Endothelial cell of umbilical vein (primary cell): ENCODE measurements around the gene TBCE. TPM values are rescaled to one million over a fixed set of nuclear protein-coding genes. Genes with fewer than 3 reads are reported as not detected.

Source experiments
- BruUV-seq: library from RNA; stranded (reverse); fragments of 400-500 nt; replicated peaks from 2 replicates; lab custom pipeline; 2021; lab: Mats Ljungman, UMichigan
- CTCF ChIA-PET: fragments of 300-600, 350-600 bp; sonication (Branson Sonifier 250); formaldehyde crosslinking; loops from one replicate; lab custom pipeline; 2021; ENCODE audit warnings: antibody characterized with exemption, inconsistent platforms; lab: Charles Lee
- POLR2A ChIA-PET: fragments of 300-600, 350-600 bp; sonication (Branson Sonifier 250); formaldehyde crosslinking; loops from one replicate; lab custom pipeline; 2021; ENCODE audit warnings: antibody characterized with exemption, inconsistent platforms; lab: Charles Lee
- DNase-seq: peaks from one replicate; pipeline ENCODE4 v3.0.0-alpha.2; 2011; ENCODE audit warnings: low read depth, low spot score
- FAIRE-seq: peaks from 2 replicates; lab custom pipeline; 2011; peaks lifted over from hg19 to GRCh38; lab: Jason Lieb, UNC
- H2AFZ ChIP-seq: 2 replicates; pipeline ENCODE4 v1.6.0; 2012; ENCODE audit warnings: low read depth, low read length, control low read depth, inconsistent platforms
- H3K27ac ChIP-seq: 2 replicates; pipeline ENCODE4 v1.5.1; 2011; ENCODE audit warnings: low read depth, mild to moderate bottlenecking, control low read depth, low read length, moderate library complexity; ENCODE audit not compliant: insufficient read depth
- H3K27me3 ChIP-seq, 2 experiments: 2 replicates each; pipeline versions ENCODE4 v1.6.0 to v1.6.1; 2011; ENCODE audit warnings: low read length in 2 of 2, mixed read lengths in 1 of 2; ENCODE audit not compliant: control insufficient read depth in 2 of 2, insufficient read depth in 2 of 2
- H3K36me3 ChIP-seq, 2 experiments: 2 replicates in 1 of 2; 3 replicates in 1 of 2; pipeline ENCODE4 v1.5.1; 2011; ENCODE audit warnings: low read length in 2 of 2, mild to moderate bottlenecking in 1 of 2, moderate library complexity in 1 of 2; ENCODE audit not compliant: control insufficient read depth in 2 of 2, insufficient read depth in 2 of 2; ENCODE audit errors: extremely low read depth in 1 of 2
- H3K4me1 ChIP-seq: 3 replicates; pipeline ENCODE4 v1.5.1; 2011; ENCODE audit warnings: mild to moderate bottlenecking, low read length; ENCODE audit not compliant: control insufficient read depth, insufficient read depth; ENCODE audit errors: extremely low read depth
- H3K4me2 ChIP-seq: 2 replicates; pipeline ENCODE4 v1.6.1; 2011; ENCODE audit warnings: low read length, control low read depth, mixed read lengths; ENCODE audit not compliant: insufficient read depth
- H3K4me3 ChIP-seq, 3 experiments: fragments of 200-600 bp in 1 of 3; sonication (generic), shearing (Covaris generic) in 1 of 3; replicated peaks in 1 of 3; 2 replicates each; pipeline ENCODE4 v1.5.1; 2011 to 2016; ENCODE audit warnings: control low read depth in 3 of 3, low read length in 3 of 3, mild to moderate bottlenecking in 2 of 3, inconsistent platforms in 1 of 3, low read depth in 1 of 3, moderate library complexity in 1 of 3; ENCODE audit not compliant: insufficient read depth in 1 of 3
- H3K79me2 ChIP-seq: 2 replicates; pipeline ENCODE4 v1.6.0; 2012; ENCODE audit warnings: low read length, inconsistent platforms; ENCODE audit not compliant: control insufficient read depth, insufficient read depth
- H3K9ac ChIP-seq: replicated peaks from 2 replicates; pipeline ENCODE3; 2011; ENCODE audit warnings: low read length, control low read depth; ENCODE audit not compliant: insufficient read depth; ENCODE audit errors: extremely low read depth
- H3K9me1 ChIP-seq: replicated peaks from 3 replicates; pipeline ENCODE4 v1.6.0; 2011; ENCODE audit warnings: mild to moderate bottlenecking, low read length; ENCODE audit not compliant: control insufficient read depth, insufficient read depth; ENCODE audit errors: extremely low read depth
- H3K9me3 ChIP-seq: replicated peaks from 2 replicates; pipeline ENCODE4 v1.5.1; 2012; ENCODE audit warnings: low read length, inconsistent platforms; ENCODE audit not compliant: control insufficient read depth, insufficient read depth
- H4K20me1 ChIP-seq: replicated peaks from 2 replicates; pipeline ENCODE3; 2011; ENCODE audit warnings: mild to moderate bottlenecking, low read length; ENCODE audit not compliant: control insufficient read depth, insufficient read depth; ENCODE audit errors: extremely low read depth
- CTCF ChIP-seq, 2 donors: IDR thresholded peaks; 1 replicate in 1 of 2; 2 replicates in 1 of 2; pipeline ENCODE4 v1.5.1; 2011; ENCODE audit warnings: low read length in 2 of 2, mild to moderate bottlenecking in 2 of 2, moderate library complexity in 2 of 2, control low read depth in 1 of 2, inconsistent platforms in 1 of 2, low read depth in 1 of 2; ENCODE audit not compliant: insufficient read depth in 1 of 2; ENCODE audit errors: extremely low read depth in 1 of 2
- EZH2 ChIP-seq: IDR thresholded peaks from 2 replicates; pipeline ENCODE4 v1.6.1; 2012; ENCODE audit warnings: borderline replicate concordance, low read depth, mild to moderate bottlenecking, moderate library complexity, low read length, inconsistent platforms; ENCODE audit not compliant: severe bottlenecking
- FOS ChIP-seq: IDR thresholded peaks from 2 replicates; pipeline ENCODE4 v1.6.1; 2011; ENCODE audit warnings: mild to moderate bottlenecking, low read length, moderate library complexity, borderline replicate concordance; ENCODE audit not compliant: insufficient read depth
- GATA2 ChIP-seq: IDR thresholded peaks from 2 replicates; pipeline ENCODE4 v1.7.0; 2011; ENCODE audit warnings: low read depth, mild to moderate bottlenecking, moderate library complexity, mixed read lengths, low read length; ENCODE audit not compliant: insufficient read length, insufficient read depth
- JUN ChIP-seq: IDR thresholded peaks from 2 replicates; pipeline ENCODE4 v1.6.1; 2011; ENCODE audit warnings: borderline replicate concordance, low read depth; ENCODE audit not compliant: insufficient read length, insufficient read depth
- MAX ChIP-seq: IDR thresholded peaks from 2 replicates; pipeline ENCODE4 v1.6.1; 2011; ENCODE audit not compliant: insufficient read depth, insufficient read length
- MYC ChIP-seq: IDR thresholded peaks from one replicate; pipeline ENCODE4 v1.6.1; 2011; ENCODE audit warnings: mild to moderate bottlenecking, low read depth, low read length
- POLR2A ChIP-seq: IDR thresholded peaks from 2 replicates; pipeline ENCODE4 v1.6.1; 2012; ENCODE audit warnings: low read depth, mild to moderate bottlenecking, control low read depth, low read length
- POLR2AphosphoS5 ChIP-seq: IDR thresholded peaks from 2 replicates; pipeline ENCODE4 v1.6.1; 2012; ENCODE audit warnings: low read depth, mild to moderate bottlenecking, control low read depth, low read length, moderate library complexity; ENCODE audit not compliant: insufficient read depth
- dilution Hi-C: fragments of 300-500 bp; cut with MboI; formaldehyde crosslinking; loops from one replicate; pipeline ENCODE4 v1.15.0; 2019; ENCODE audit warnings: low sequenced_read_pairs; ENCODE audit not compliant: extremely low pct_ligation_motif_present
- intact Hi-C: fragments of 100-400 bp; cut with micrococcal nuclease; formaldehyde crosslinking; loops from one replicate; pipeline ENCODE4 v1.10.0; 2022
- polyA plus RNA-seq, 4 experiments: library from polyadenylated mRNA; depleted of rRNA in 3 of 4; stranded (reverse) in 3 of 4; unstranded in 1 of 4; fragments of >200 nt; gene quantifications; 2 replicates each; pipeline versions ENCODE4 v1.2.1 to v1.2.3, GENCODE V29; 2011 to 2012; ENCODE audit warnings: missing spikeins in 1 of 4
- total RNA-seq: library from RNA; stranded (reverse); gene quantifications from 2 replicates; pipeline ENCODE4 v1.2.3, GENCODE V29; 2021

TBCE gene
- total and polyA plus RNA-seq, 2 donors (not counting 3 experiments of a cell fraction or from before 2014, with no cell fraction given), result 13.7 to 32.6 TPM

GRCh38 chr1:235473806-235474205 is 106.6 kb downstream of the TBCE start:
- FAIRE-seq (no peak), DNase-seq (no peak)
- Histone ChIP-seq H2AFZ (no peak overlapping the region), H3K9ac (no peak overlapping the region), H4K20me1 (no peaks in the 10 kb centered on the region), H3K9me1 (no peaks in the 10 kb centered on the region), H3K9me3 (no peaks in the 10 kb centered on the region), H3K36me3 (peaks cover 6 to 7% of the 10 kb centered on the region in 2 experiments), H3K27ac (no peak overlapping the region), H3K4me1 (peaks cover 31% of the 10 kb centered on the region), H3K4me2 (no peak overlapping the region), H3K27me3 (no peaks in the 10 kb centered on the region), H3K79me2 (no peaks in the 10 kb centered on the region), H3K4me3 (no peak overlapping the region)
- TF ChIP-seq POLR2A (no peak), CTCF (IDR thresholded peaks at IDR 0.05; ENCODE audit: extremely low read depth in 1 of 2, insufficient read depth in 1 of 2, low read depth in 1 of 2, low read length in 2 of 2) (no peak), JUN (no peak), POLR2AphosphoS5 (no peak), MAX (no peak), EZH2 (no peak), FOS (no peak), MYC (no peak), GATA2 (no peak)
- intact Hi-C loops, result no loop called here
- BruUV-seq, result no TSS peak
- ChIA-PET POLR2A (no interaction called here), CTCF (no interaction called here)
- dilution Hi-C loops, result no loop called here
